K562 (cell line): ENCODE data around the gene PAX5. TPM values are rescaled to one million over a fixed set of nuclear protein-coding genes. Genes with fewer than 3 reads are reported as not detected.

Experiments
- AFF1 ChIP-seq, 2 experiments: fragments of 450-650 bp; IDR thresholded peaks; 2 replicates each; pipeline ENCODE4 v1.6.1; 2018; ENCODE audit warnings: mild to moderate bottlenecking in 2 of 2, low read depth in 1 of 2; ENCODE audit not compliant: partially characterized antibody in 2 of 2
- CBFA2T2 ChIP-seq: fragments of 450-650 bp; conservative IDR thresholded peaks from 2 replicates; pipeline ENCODE4 v1.6.1; 2017; ENCODE audit warnings: mild to moderate bottlenecking
- CEBPZ ChIP-seq: fragments of 150-350 bp; IDR thresholded peaks from 2 replicates; pipeline ENCODE4 v1.6.1; 2014; ENCODE audit warnings: low read depth, mild to moderate bottlenecking, low read length, borderline replicate concordance
- CREBBP ChIP-seq: IDR thresholded peaks from one replicate; pipeline ENCODE4 v1.6.1; 2012; ENCODE audit warnings: low read depth, mild to moderate bottlenecking, control low read depth, inconsistent platforms, low read length
- HDAC1 ChIP-seq, 2 experiments: fragments of 450-650 bp; IDR thresholded peaks; 2 replicates each; pipeline ENCODE4 v1.6.1; 2016 to 2017; ENCODE audit warnings: inconsistent platforms in 1 of 2, mild to moderate bottlenecking in 1 of 2, moderate library complexity in 1 of 2
- HOMEZ ChIP-seq: fragments of 250-450 bp; sonication (Bioruptor Pico); IDR thresholded peaks from 2 replicates; pipeline ENCODE4 v1.4.0; 2020; ENCODE audit warnings: mild to moderate bottlenecking, moderate library complexity
- MITF ChIP-seq: IDR thresholded peaks from 2 replicates; pipeline ENCODE4 v1.6.1; 2014; ENCODE audit warnings: antibody characterized with exemption
- NEUROD1 ChIP-seq: fragments of 150-350 bp; IDR thresholded peaks from 2 replicates; pipeline ENCODE4 v1.6.1; 2014; ENCODE audit warnings: borderline replicate concordance, low read length, low read depth; ENCODE audit not compliant: partially characterized antibody
- NR3C1 ChIP-seq: sonication (generic); formaldehyde crosslinking; IDR thresholded peaks from 2 replicates; pipeline ENCODE4 v1.8.1; 2022; ENCODE audit warnings: missing genetic modification reagents
- RBM15 ChIP-seq: fragments of 200-400 bp; formaldehyde crosslinking; IDR thresholded peaks from 2 replicates; pipeline ENCODE4 v1.6.1; 2018; ENCODE audit warnings: mild to moderate bottlenecking, low read length, moderate library complexity; ENCODE audit not compliant: insufficient read depth
- SMARCC2 ChIP-seq: fragments of 450-650 bp; IDR thresholded peaks from 2 replicates; pipeline ENCODE4 v1.6.1; 2017; ENCODE audit warnings: antibody characterized with exemption, moderate library complexity, mild to moderate bottlenecking, low read depth
- SRF ChIP-seq, 2 experiments: fragments of 250-450, 450-650 bp in 1 of 2; sonication (Bioruptor Pico) in 1 of 2; sonication (generic) in 1 of 2; formaldehyde crosslinking; IDR thresholded peaks; 2 replicates each; pipeline versions ENCODE4 v1.5.0 to v1.5.1; 2020 to 2022; ENCODE audit warnings: mild to moderate bottlenecking in 1 of 2, missing genetic modification reagents in 1 of 2
- TEAD1 ChIP-seq, 2 experiments: fragments of 450-650 bp in 1 of 2; sonication (generic) in 1 of 2; formaldehyde crosslinking; IDR thresholded peaks; 2 replicates each; pipeline versions ENCODE4 v1.4.0 to v1.8.0; 2020 to 2022; ENCODE audit warnings: mild to moderate bottlenecking in 2 of 2, missing genetic modification reagents in 1 of 2
- YY1 ChIP-seq, 3 experiments: IDR thresholded peaks; 2 replicates each; pipeline ENCODE4 v1.6.1; 2011; ENCODE audit warnings: low read length in 2 of 3, mild to moderate bottlenecking in 2 of 3, moderate library complexity in 2 of 3, borderline replicate concordance in 1 of 3, control low read depth in 1 of 3, low read depth in 1 of 3; ENCODE audit not compliant: insufficient read depth in 3 of 3, insufficient replicate concordance in 2 of 3, control insufficient read depth in 1 of 3, insufficient read length in 1 of 3; ENCODE audit errors: extremely low read depth in 1 of 3
- polyA plus RNA-seq, 8 experiments: library from polyadenylated mRNA; depleted of rRNA in 4 of 8; stranded (reverse) in 5 of 8; unstranded in 3 of 8; fragments of >200 nt; fragmentation: Nextera tagmentation in 2 of 8; fragmentation: Illumina TruSeq in 1 of 8; extraction: Ambion mirVana in 2 of 8; extraction: Trizol in 1 of 8; gene quantifications; 2 replicates each; pipeline versions ENCODE4 v1.2.1 to v1.2.3, GENCODE V29; 2011 to 2014; ENCODE audit warnings: inconsistent platforms in 1 of 8, missing spikeins in 1 of 8
- total RNA-seq, 7 experiments: library from RNA; depleted of rRNA in 6 of 7; stranded (reverse); fragments of >200 nt in 6 of 7; fragmentation: Illumina TruSeq in 2 of 7; extraction: Trizol in 2 of 7; gene quantifications; 2 replicates each; pipeline versions ENCODE4 v1.2.1 to v1.2.3, GENCODE V29; 2011 to 2021; ENCODE audit warnings: low replicate concordance in 1 of 7

Gene PAX5
- total and polyA plus RNA-seq, 9 of the 15 experiments (the other 6 are each of a cell fraction or from before 2014, with no cell fraction given): 0.03 to 0.09 TPM; not detected in 7

GRCh38 chr9:37027582-37028419 lies 6.3 kb downstream of the PAX5 start (continued):
- TF ChIP-seq MITF (no peak), TEAD1 (CRISPR knock-in tag; IDR thresholded peaks at IDR 0.05) (peak in 1 of 2 experiments; percentile 84; a peak in 1 of 4 replicates), NEUROD1 (peak; percentile 68), CEBPZ (peak; percentile 32; the same call in 1 of the 2 replicates), HDAC1 (IDR thresholded peaks at IDR 0.05) (peak in 1 of 2 experiments; percentile 1; a peak in 1 of 4 replicates), SRF (CRISPR knock-in tag; IDR thresholded peaks at IDR 0.05) (peak in 1 of 2 experiments; percentile 51; a peak in 1 of 4 replicates), YY1 (IDR thresholded peaks at IDR 0.05; ENCODE audit: borderline replicate concordance in 1 of 3, control insufficient read depth in 1 of 3, extremely low read depth in 1 of 3, insufficient read depth in 3 of 3, insufficient read length in 1 of 3, insufficient replicate concordance in 2 of 3, low read depth in 1 of 3, low read length in 2 of 3) (peak in 1 of 3 experiments; percentile 28), CBFA2T2 (no peak), NR3C1 (peak; percentile 97), HOMEZ (CRISPR knock-in tag) (no peak), SMARCC2 (no peak), CREBBP (no peak), AFF1 (IDR thresholded peaks at IDR 0.05; ENCODE audit: low read depth in 1 of 2, partially characterized antibody in 2 of 2) (peak in 1 of 2 experiments; percentile 67), RBM15 (no peak)
